Embryonic facial prominence (tissue), 1 donor: ENCODE data around the gene ARL14EP.

Experiments used
- DNase-seq: peaks from one replicate; pipeline ENCODE4 v3.0.0-alpha.2; 2016; ENCODE audit errors: extremely low spot score

Gene ARL14EP

DNA sequence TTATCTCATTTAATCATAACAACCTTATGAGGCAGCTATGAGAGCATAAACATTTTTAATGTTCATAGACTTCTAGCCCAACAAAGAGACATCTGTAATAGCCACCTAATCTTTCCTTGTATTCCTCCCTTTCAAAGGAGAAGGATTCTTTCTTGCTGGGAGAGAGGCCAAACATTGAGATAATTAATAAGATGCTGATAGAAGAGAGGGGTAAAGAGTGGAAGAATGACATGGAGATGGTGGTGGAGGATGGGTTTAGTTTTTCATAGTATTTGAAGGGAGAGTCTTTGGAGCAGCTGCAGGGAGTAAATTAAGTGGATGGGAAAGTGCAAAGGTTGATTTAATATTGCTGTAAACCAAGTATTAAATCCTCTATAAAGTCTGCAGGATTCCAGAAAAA is 57.9 kb downstream of the ARL14EP start:
- DNase-seq: no peak

GRCh38 chr11:30381879-30382278 is 59.0 kb downstream of the ARL14EP start:
- no peak for DNase-seq
